Ovary (tissue), 9 donors: ENCODE data around the gene HS6ST2. TPM values are rescaled to one million over a fixed set of nuclear protein-coding genes. Genes with fewer than 3 reads are reported as not detected.

ENCODE experiments used
- DNase-seq, 5 donors: peaks; one replicate each; pipeline ENCODE4 v3.0.0-alpha.2; 2019 to 2020
- H3K27ac ChIP-seq, 2 donors: fragments of 200-600 bp; one replicate each; pipeline versions ENCODE4 v1.5.1 to v1.8.0; 2019 to 2022
- H3K27me3 ChIP-seq: fragments of 200-600 bp; one replicate; pipeline ENCODE4 v1.8.0; 2022
- H3K36me3 ChIP-seq: fragments of 200-600 bp; sonication (generic); one replicate; pipeline ENCODE4 v1.5.1; 2019
- H3K4me1 ChIP-seq: one replicate; pipeline ENCODE4 v1.8.1; 2013; ENCODE audit warnings: mild to moderate bottlenecking, moderate library complexity; ENCODE audit not compliant: insufficient read depth
- H3K4me3 ChIP-seq: fragments of 200-600 bp; sonication (generic); one replicate; pipeline ENCODE4 v1.5.1; 2017
- H3K9me3 ChIP-seq, 2 donors: fragments of 200-600 bp in 1 of 2; sonication (generic) in 1 of 2; one replicate each; pipeline versions ENCODE4 v1.5.1 to v1.8.1; 2013 to 2019; ENCODE audit warnings: mild to moderate bottlenecking in 1 of 2, moderate library complexity in 1 of 2
- EP300 ChIP-seq: sonication (generic); formaldehyde crosslinking; IDR thresholded peaks from one replicate; pipeline ENCODE4 v1.6.1; 2017; ENCODE audit warnings: antibody characterized with exemption
- POLR2A ChIP-seq: fragments of 450-650 bp; IDR thresholded peaks from one replicate; pipeline ENCODE4 v1.6.1; 2017; ENCODE audit warnings: antibody characterized with exemption, mild to moderate bottlenecking, moderate library complexity
- WGBS, 3 donors: extraction: QIAGEN DNeasy Blood & Tissue Kit in 1 of 3; methylation state at CpG; one replicate each; pipeline versions ENCODE4 v1.1.5 to v1.1.7; 2013 to 2017; 5-methylcytosine and 5-hydroxymethylcytosine counted together
- intact Hi-C, 4 donors: fragments of 100-400 bp; cut with DNase I; formaldehyde crosslinking; loops; one replicate each; pipeline versions ENCODE4 v1.11.0 to v1.15.1; 2022 to 2023
- polyA plus RNA-seq, 2 donors: library from polyadenylated mRNA; stranded (reverse); fragments of 200-250 nt in 1 of 2; fragments of 350-450 nt in 1 of 2; fragmentation: Illumina TruSeq in 1 of 2; extraction: RNeasy Lipid Tissue Mini Kit (QIAGEN cat#74804) in 1 of 2; gene quantifications; one replicate each; pipeline ENCODE4 v1.2.3, GENCODE V29; 2013 to 2014
- total RNA-seq, 7 donors: library from RNA; depleted of rRNA in 2 of 7; stranded (reverse); fragments of >200 nt in 2 of 7; fragmentation: NEBNext Ultra II Directional in 3 of 7; extraction: Animal tissue kit (Norgen Biotek cat#: 25700) in 3 of 7; gene quantifications; one replicate each; pipeline versions ENCODE4 v1.1.0 to v1.2.4, GENCODE V29; 2016 to 2023
- TF ChIP-seq, protein P1 (sequence below), 3 donors: fragments of 450-650 bp in 2 of 3; fragments of 200-600 bp in 1 of 3; IDR thresholded peaks; one replicate each; pipeline versions ENCODE4 v1.5.1 to v1.8.0; 2016 to 2022; ENCODE audit warnings: antibody characterized with exemption in 3 of 3, mild to moderate bottlenecking in 1 of 3
- donor health status: DM: no; HTN: no; CAD: no; lungs with moderate emphysema.
- donor health status: DM: no; HTN: no; CAD: no.
- donor health status: Bipolar disorder and iron deficiency.
- donor health status: DM: yes; HTN: yes; CAD: no.
- donor health status: DM: no; HTN: no; CAD: no.
- donor health status: DM: yes; HTN: yes; CAD: no.

Gene HS6ST2
- total and polyA plus RNA-seq, 9 donors = 5.9 to 29.0 (median 12.9) TPM

DNA sequence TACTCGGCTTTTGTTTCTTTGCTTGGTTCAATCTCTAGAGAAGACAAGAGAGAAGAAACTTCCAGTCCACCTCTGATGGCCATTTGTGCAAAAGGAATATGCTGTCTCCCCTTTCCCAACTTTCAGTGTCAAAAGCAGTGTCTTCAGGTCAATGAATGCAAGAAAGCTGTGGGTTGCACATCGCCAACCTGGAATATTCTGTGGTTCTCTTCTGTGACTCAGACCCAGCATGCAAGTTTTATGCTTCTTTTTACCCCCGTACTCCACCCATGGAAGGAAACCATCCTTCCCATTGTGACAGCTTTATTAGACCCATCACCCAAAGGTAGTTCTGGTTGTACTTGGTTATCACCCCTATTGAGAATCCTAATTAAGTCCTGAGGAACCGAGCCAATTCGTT, 334.0 kb downstream of the HS6ST2 start:
- Histone ChIP-seq H3K9me3 (no peaks in the 10 kb centered on the region), H3K27me3 (no peaks in the 10 kb centered on the region), H3K27ac (no peak overlapping the region), H3K4me3 (no peak overlapping the region), H3K4me1 (no peaks in the 10 kb centered on the region), H3K36me3 (no peaks in the 10 kb centered on the region)
- no peak for TF ChIP-seq EP300
- TF ChIP-seq, protein P1, sequence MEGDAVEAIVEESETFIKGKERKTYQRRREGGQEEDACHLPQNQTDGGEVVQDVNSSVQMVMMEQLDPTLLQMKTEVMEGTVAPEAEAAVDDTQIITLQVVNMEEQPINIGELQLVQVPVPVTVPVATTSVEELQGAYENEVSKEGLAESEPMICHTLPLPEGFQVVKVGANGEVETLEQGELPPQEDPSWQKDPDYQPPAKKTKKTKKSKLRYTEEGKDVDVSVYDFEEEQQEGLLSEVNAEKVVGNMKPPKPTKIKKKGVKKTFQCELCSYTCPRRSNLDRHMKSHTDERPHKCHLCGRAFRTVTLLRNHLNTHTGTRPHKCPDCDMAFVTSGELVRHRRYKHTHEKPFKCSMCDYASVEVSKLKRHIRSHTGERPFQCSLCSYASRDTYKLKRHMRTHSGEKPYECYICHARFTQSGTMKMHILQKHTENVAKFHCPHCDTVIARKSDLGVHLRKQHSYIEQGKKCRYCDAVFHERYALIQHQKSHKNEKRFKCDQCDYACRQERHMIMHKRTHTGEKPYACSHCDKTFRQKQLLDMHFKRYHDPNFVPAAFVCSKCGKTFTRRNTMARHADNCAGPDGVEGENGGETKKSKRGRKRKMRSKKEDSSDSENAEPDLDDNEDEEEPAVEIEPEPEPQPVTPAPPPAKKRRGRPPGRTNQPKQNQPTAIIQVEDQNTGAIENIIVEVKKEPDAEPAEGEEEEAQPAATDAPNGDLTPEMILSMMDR (IDR thresholded peaks at IDR 0.05) = no peak
- TF ChIP-seq POLR2A = no peak
- 70 to 77% (median 73%) methylated on average over 5 of the region's 5 CpGs for WGBS, 3 donors
- no peak for DNase-seq
- intact Hi-C loops = no loop called here

DNA sequence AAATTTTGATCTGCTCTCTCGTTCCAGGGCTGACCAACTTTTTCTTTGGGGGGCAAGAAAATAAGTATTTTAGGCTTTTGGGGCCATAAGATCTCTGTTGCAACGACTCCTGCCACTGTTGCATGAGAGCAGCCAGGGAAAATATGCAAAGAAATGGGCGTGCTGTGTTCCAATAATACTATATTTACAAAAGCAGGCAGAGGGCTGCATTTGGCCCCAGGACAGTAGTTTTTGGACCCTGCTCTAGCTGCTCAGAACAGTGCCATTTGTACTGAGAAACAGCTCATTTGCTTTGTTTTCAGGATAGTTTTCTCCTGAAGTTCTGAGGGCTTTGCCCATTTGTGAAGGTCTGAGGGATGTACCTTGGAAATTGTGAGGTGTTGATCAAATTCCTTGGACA, 334.5 kb downstream of the HS6ST2 start:
- intact Hi-C loops = no loop called here
- H3K4me1 ChIP-seq = no peaks in the 10 kb centered on the region
- no peak overlapping the region for H3K27ac ChIP-seq
- H3K9me3 ChIP-seq = no peaks in the 10 kb centered on the region
- H3K27me3 ChIP-seq = no peaks in the 10 kb centered on the region
- no peak for TF ChIP-seq EP300
- TF ChIP-seq, protein P1 (IDR thresholded peaks at IDR 0.05) = no peak
- no peak for TF ChIP-seq POLR2A
- no peaks in the 10 kb centered on the region for H3K36me3 ChIP-seq
- no peak overlapping the region for H3K4me3 ChIP-seq
- DNase-seq = no peak
- WGBS, 3 donors = 36 to 52% (median 37%) methylated on average over 3 of the region's 3 CpGs

DNA sequence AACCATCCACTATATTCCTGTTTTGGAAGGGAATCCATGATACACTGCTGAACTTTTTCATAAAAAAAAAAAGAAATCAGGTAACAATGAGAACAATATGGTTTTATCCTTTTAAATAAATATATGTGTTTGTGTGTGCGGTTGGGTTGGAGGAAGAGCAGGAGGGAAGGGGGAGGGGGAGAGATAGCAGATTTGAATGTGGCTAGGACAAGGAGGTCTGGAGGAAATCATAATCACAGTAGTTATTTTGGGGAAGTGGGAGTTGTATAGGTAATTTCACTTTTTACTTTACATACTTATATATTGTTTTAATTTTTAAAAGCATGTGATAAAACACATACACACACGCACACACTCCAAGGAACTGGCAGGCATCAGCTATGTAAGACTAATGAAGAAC, 335.1 kb downstream of the HS6ST2 start:
- Histone ChIP-seq H3K27me3 (no peaks in the 10 kb centered on the region), H3K4me3 (no peak overlapping the region), H3K27ac (no peak overlapping the region), H3K36me3 (no peaks in the 10 kb centered on the region), H3K4me1 (no peaks in the 10 kb centered on the region), H3K9me3 (no peaks in the 10 kb centered on the region)
- DNase-seq = no peak
- 61 to 77% (median 70%) methylated on average over 2 of the region's 2 CpGs for WGBS, 3 donors
- TF ChIP-seq POLR2A (no peak), EP300 (no peak)
- TF ChIP-seq, protein P1 (IDR thresholded peaks at IDR 0.05) = no peak
- intact Hi-C loops = no loop called here

DNA sequence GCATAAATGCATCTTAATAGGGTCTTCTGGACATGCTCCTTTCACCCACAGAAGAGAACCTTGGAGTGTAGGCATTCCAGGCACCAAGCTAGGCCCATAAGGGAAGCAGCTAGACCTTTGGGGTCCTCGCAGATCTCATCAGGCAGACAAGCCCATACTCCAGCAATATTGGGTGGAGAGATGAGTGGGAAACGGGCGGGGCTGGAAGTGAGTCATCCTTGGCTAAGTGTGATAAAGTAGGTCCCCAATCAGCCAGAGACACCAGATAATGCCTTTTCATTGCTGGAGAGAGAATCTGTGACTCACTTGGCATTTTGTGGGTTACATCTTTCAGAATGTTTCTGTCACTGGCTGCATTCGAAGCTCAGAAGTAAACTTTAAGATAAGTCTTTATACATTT, 336.3 kb downstream of the HS6ST2 start:
- no peaks in the 10 kb centered on the region for H3K4me1 ChIP-seq
- WGBS, 3 donors = 54 to 58% (median 57%) methylated on average over 4 of the region's 4 CpGs
- H3K27me3 ChIP-seq = no peaks in the 10 kb centered on the region
- H3K36me3 ChIP-seq = no peaks in the 10 kb centered on the region
- DNase-seq = no peak
- TF ChIP-seq, protein P1 (IDR thresholded peaks at IDR 0.05) = no peak
- no peak for TF ChIP-seq EP300
- no peak for TF ChIP-seq POLR2A
- no peaks in the 10 kb centered on the region for H3K9me3 ChIP-seq
- no peak overlapping the region for H3K4me3 ChIP-seq
- no peak overlapping the region for H3K27ac ChIP-seq
- intact Hi-C loops = no loop called here

DNA sequence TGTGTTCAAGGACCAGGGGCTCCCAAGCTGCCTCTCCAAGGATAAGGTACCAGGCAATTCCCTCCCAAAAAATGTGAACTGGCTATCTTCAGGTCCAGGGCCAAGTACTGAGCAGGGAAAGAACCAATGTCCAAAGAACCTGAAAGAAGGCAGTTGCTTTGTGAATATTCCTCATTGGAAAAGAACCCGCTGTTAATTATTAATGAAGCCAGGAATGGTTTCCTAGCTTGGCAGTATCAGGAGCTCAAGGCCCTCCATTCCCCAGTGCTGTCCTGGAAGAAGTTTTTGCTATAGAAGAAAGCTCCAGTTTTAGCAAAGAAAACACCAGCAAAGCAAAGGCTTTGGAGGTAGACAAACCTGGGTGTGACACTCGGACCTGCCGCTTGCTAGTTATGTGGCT, 339.6 kb downstream of the HS6ST2 start:
- no peak overlapping the region for H3K4me3 ChIP-seq
- no peaks in the 10 kb centered on the region for H3K9me3 ChIP-seq
- no peak overlapping the region for H3K27ac ChIP-seq
- 70 to 86% (median 82%) methylated on average over 3 of the region's 3 CpGs for WGBS, 3 donors
- H3K36me3 ChIP-seq = no peaks in the 10 kb centered on the region
- no peak for DNase-seq
- intact Hi-C loops = no loop called here
- no peaks in the 10 kb centered on the region for H3K4me1 ChIP-seq
- H3K27me3 ChIP-seq = no peaks in the 10 kb centered on the region
- no peak for TF ChIP-seq EP300
- TF ChIP-seq, protein P1 (IDR thresholded peaks at IDR 0.05) = no peak
- TF ChIP-seq POLR2A = no peak
